ENCODE measurements around the gene ANO2. TPM values are rescaled to one million over a fixed set of nuclear protein-coding genes. Genes with fewer than 3 reads are reported as not detected.

ANO2 gene
- polyA plus RNA-seq, 1 experiment = 0.09 TPM

- Histone ChIP-seq H3K4me3 (ENCODE audit: low read depth, low read length) (no peak overlapping the region), H3K27ac (ENCODE audit: low read depth, low read length) (no peak overlapping the region), H3K27me3 (ENCODE audit: control insufficient read depth, insufficient read depth, low read length) (peaks cover 2% of the 10 kb centered on the region), H3K9me3 (ENCODE audit: control insufficient read depth, insufficient read depth, low read length) (peaks cover 7% of the 10 kb centered on the region; the same call in 1 of the 2 replicates)
- ChIA-PET POLR2A (no interaction called here), CTCF (no interaction called here)
- no peak for DNase-seq (ENCODE audit: low read depth, low spot score)
- TF ChIP-seq CTCF (IDR thresholded peaks at IDR 0.05; ENCODE audit: low read depth, low read length) = no peak
Observed at GRCh38 chr12:5884866-5885265, 60.2 kb downstream of the ANO2 start.

GRCh38 chr12:5884285-5884684 is 60.8 kb downstream of the ANO2 start:
- H3K4me3 ChIP-seq (ENCODE audit: low read depth, low read length) = no peak overlapping the region
- TF ChIP-seq CTCF (IDR thresholded peaks at IDR 0.05; ENCODE audit: low read depth, low read length) = no peak
- H3K27me3 ChIP-seq (ENCODE audit: control insufficient read depth, insufficient read depth, low read length) = peaks cover 2% of the 10 kb centered on the region
- POLR2A ChIA-PET = no interaction called here
- no peak overlapping the region for H3K27ac ChIP-seq (ENCODE audit: low read depth, low read length)
- no peak for DNase-seq (ENCODE audit: low read depth, low spot score)
- H3K9me3 ChIP-seq (ENCODE audit: control insufficient read depth, insufficient read depth, low read length) = peaks cover 7% of the 10 kb centered on the region; the same call in 1 of the 2 replicates
- CTCF ChIA-PET = no interaction called here

GRCh38 chr12:5882511-5883190 is 62.4 kb downstream of the ANO2 start:
- ChIA-PET CTCF (no interaction called here), POLR2A (no interaction called here)
- TF ChIP-seq CTCF (IDR thresholded peaks at IDR 0.05; ENCODE audit: low read depth, low read length) = no peak
- no peak overlapping the region for H3K4me3 ChIP-seq (ENCODE audit: low read depth, low read length)
- H3K9me3 ChIP-seq (ENCODE audit: control insufficient read depth, insufficient read depth, low read length) = no peaks in the 10 kb centered on the region
- H3K27ac ChIP-seq (ENCODE audit: low read depth, low read length) = no peak overlapping the region
- no peak for DNase-seq (ENCODE audit: low read depth, low spot score)
- H3K27me3 ChIP-seq (ENCODE audit: control insufficient read depth, insufficient read depth, low read length) = peaks cover 2% of the 10 kb centered on the region

- H3K27me3 ChIP-seq (ENCODE audit: control insufficient read depth, insufficient read depth, low read length) = no peaks in the 10 kb centered on the region
- no peak overlapping the region for H3K4me3 ChIP-seq (ENCODE audit: low read depth, low read length)
- no peak for TF ChIP-seq CTCF (IDR thresholded peaks at IDR 0.05; ENCODE audit: low read depth, low read length)
- DNase-seq (ENCODE audit: low read depth, low spot score) = no peak
- ChIA-PET POLR2A (no interaction called here), CTCF (no interaction called here)
- no peak overlapping the region for H3K27ac ChIP-seq (ENCODE audit: low read depth, low read length)
- no peaks in the 10 kb centered on the region for H3K9me3 ChIP-seq (ENCODE audit: control insufficient read depth, insufficient read depth, low read length)
Observed at GRCh38 chr12:5881666-5882065, 63.4 kb downstream of the ANO2 start.

GRCh38 chr12:5881101-5881606 is 63.9 kb downstream of the ANO2 start:
- Histone ChIP-seq H3K9me3 (ENCODE audit: control insufficient read depth, insufficient read depth, low read length) (no peaks in the 10 kb centered on the region), H3K27ac (ENCODE audit: low read depth, low read length) (no peak overlapping the region), H3K4me3 (ENCODE audit: low read depth, low read length) (no peak overlapping the region), H3K27me3 (ENCODE audit: control insufficient read depth, insufficient read depth, low read length) (no peaks in the 10 kb centered on the region)
- no peak for DNase-seq (ENCODE audit: low read depth, low spot score)
- POLR2A ChIA-PET = no interaction called here
- CTCF ChIA-PET = no interaction called here
- no peak for TF ChIP-seq CTCF (IDR thresholded peaks at IDR 0.05; ENCODE audit: low read depth, low read length)
